ENCODE measurements around the gene CRTC1. TPM values are rescaled to one million over a fixed set of nuclear protein-coding genes. Genes with fewer than 3 reads are reported as not detected.

Gene CRTC1
- total RNA-seq, 3 donors from 2014 or later, result 11.5 to 15.1 (median 12.5) TPM

DNA sequence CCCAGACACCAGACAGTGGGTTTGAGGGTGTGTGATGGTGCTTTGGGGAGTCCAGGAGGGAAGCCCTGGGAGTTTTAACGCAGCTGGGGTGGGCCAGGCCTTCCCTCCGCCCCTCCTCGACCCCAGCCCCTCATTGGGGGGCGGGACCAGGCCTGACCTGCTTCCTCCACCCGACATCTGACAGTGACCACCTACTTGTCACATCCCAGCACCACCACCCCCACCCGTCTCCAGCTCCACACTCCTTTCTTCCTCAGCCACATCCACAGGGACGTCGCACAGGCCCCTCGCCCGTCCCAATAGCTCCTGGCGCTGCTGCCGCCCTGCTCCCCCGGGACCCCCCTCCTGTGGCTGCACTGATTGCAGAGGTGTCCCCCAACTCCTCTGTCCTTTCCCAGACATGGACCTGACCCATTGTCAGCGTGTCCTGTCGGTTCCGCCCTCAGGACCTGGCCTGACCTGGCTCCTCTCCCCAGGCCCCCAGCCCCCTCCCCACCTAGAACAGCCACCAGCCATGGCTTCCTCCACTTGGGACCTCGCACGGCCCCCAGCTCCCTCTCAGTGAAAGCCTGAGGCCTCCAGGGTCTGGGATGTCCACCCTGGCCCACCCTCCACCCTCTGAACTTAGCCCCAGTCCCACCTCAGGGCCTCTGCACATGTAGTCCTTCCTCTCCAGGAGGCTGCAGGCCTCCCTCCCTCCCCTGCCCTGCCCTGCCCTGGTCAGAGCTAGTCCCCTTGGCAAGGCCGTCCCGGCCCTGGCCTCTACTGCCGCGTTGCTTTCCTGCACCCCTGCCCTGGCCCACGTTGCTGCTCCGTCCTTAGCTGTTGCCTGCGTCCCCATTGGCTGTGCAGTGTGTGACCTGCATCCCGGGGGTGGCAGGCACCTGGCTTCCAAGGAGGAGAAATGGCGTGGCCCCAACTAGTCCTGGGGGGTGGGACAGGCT, 77.2 kb downstream of the CRTC1 start:
- H3K9me3 ChIP-seq, result no peaks in the 10 kb centered on the region
- intact Hi-C loops (cut with DNase I, micrococcal nuclease), result no loop called here
- no peak overlapping the region for H3K4me3 ChIP-seq
- no peak for ATAC-seq
- peaks cover 19% of the 10 kb centered on the region for H3K4me1 ChIP-seq (ENCODE audit: low read depth)
- no peaks in the 10 kb centered on the region for H3K36me3 ChIP-seq (ENCODE audit: low read depth)
- TF ChIP-seq, protein P1, sequence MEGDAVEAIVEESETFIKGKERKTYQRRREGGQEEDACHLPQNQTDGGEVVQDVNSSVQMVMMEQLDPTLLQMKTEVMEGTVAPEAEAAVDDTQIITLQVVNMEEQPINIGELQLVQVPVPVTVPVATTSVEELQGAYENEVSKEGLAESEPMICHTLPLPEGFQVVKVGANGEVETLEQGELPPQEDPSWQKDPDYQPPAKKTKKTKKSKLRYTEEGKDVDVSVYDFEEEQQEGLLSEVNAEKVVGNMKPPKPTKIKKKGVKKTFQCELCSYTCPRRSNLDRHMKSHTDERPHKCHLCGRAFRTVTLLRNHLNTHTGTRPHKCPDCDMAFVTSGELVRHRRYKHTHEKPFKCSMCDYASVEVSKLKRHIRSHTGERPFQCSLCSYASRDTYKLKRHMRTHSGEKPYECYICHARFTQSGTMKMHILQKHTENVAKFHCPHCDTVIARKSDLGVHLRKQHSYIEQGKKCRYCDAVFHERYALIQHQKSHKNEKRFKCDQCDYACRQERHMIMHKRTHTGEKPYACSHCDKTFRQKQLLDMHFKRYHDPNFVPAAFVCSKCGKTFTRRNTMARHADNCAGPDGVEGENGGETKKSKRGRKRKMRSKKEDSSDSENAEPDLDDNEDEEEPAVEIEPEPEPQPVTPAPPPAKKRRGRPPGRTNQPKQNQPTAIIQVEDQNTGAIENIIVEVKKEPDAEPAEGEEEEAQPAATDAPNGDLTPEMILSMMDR (IDR thresholded peaks at IDR 0.05), result no peak
- DNase-seq, result peak in 1 of 3 donors; percentile 54

DNA sequence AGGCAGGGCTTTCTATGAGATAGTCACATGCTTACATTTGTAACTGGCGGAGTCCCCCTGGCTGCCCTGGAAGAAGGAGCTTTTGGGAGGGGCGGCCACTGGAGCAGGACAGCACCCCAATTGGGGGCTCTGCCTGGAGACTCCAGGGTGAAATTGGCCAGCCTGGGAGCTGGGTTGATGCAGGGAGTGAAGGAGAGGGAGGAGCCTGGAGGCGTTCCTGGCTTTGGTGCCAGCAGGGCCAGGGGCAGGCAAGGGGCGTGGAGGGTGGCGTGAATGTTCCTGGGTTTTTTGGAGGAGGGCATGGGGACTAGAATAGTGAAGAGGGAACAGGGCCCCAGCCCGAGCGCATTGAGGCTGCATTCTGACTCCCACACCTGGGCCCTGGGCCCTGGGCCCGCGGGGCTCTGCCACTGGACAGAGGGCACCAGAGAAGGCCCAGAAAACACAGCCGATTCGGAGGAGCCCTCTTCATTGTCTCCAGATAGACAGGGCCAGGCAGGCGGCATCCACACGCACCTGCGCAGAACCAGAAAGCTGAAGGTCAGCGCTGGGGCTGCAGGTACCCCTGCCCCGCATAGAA, 78.1 kb downstream of the CRTC1 start:
- Histone ChIP-seq H3K9me3 (no peaks in the 10 kb centered on the region), H3K4me3 (no peak overlapping the region), H3K4me1 (ENCODE audit: low read depth) (peaks cover 19% of the 10 kb centered on the region), H3K36me3 (ENCODE audit: low read depth) (no peaks in the 10 kb centered on the region)
- TF ChIP-seq, protein P1 (IDR thresholded peaks at IDR 0.05), result no peak
- intact Hi-C loops (cut with DNase I, micrococcal nuclease), result no loop called here
- no peak for DNase-seq
- no peak for ATAC-seq

DNA sequence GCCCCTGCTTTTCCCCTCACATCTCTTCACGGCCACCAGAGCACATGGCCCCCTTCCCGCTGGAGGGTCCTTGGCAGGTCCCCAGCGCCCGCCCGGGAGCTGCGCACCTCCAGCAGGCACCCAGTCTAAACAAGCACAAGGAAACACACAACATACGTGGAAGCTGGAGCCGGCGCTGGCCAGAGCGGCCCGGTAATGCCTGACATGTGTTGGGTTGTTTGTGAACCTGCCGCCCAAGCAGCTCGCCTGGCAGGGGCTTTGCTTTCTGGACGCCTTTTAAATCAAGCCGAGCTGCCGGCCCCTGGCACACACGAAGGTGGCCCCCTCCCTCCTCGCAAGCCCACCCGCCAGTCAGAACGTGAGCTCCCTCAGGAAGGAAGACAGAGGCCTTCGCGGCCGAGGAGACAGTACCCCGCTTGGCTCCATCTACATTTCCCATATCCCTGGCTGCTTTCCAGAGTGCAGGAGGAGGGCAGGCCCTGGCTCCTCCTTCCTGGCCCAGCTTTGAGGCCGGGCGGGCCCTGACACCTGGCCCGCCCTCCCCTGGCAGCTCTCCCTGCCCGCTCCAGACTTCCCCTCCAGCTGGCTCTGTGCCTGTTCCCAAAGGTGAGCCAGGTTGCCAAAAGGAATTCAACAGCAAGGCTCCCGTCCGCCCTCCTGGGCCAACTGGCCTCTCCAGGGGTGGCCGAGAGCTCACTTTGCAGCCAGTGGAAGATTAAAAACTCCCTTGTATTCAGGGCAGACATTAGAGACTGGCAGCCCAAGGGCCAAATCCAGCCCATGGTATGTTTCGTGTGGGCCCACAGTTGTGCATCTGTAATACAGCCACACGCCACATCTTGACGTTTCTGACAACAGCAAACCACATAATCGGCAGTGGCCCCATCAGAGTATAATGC, 78.9 kb downstream of the CRTC1 start:
- Histone ChIP-seq H3K4me1 (ENCODE audit: low read depth) (peaks cover 19% of the 10 kb centered on the region), H3K9me3 (no peaks in the 10 kb centered on the region), H3K4me3 (no peak overlapping the region), H3K36me3 (ENCODE audit: low read depth) (no peaks in the 10 kb centered on the region)
- TF ChIP-seq, protein P1 (IDR thresholded peaks at IDR 0.05), result no peak
- DNase-seq (peak; percentile 90 to 92 (median 91)), ATAC-seq (peak; percentile 94)
- intact Hi-C loops (cut with DNase I, micrococcal nuclease), result no loop called here

DNA sequence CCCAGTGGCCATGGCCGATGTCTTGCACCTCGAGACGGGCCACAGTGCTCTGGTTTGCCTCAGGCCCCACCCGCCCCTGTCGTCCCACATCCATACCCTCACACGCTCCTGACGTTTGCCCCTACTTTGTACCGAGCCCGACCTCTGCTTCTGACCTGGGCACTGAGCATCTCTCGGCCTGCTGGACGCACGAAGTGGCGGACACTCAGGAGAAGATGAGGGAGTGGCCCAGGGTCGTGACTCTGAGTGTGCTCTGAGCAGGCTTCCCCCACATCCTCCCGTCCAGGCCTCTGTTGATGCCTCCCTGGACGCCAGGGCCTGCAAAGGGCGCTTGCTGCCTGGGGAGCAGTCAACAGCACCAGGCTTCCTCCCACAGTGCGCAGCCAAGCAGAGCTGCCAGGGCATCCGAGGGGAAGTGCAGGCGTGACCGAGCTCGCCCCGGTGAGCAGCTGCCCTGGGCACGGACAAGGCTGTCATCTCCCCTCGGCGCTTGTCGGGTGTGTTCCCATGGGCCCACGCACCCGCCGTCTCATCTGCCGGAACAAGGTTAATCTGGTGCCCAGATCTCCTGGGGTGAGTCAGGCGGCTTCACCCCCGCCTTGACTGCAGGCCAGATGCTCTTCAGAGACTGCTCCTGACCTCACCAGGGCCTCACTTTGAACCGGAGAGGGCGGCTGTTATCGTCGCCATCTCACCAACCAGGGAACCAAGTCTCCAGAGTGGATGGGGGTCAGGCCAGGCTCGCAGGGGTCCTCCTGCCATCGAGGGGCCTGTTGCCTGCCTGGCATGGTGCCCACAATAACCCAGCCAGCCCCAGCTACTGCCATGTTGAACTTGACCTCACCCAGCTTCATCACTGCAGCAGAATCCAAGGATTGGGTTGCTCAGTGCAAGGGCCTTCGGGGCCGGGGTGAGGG, 80.5 kb downstream of the CRTC1 start:
- Histone ChIP-seq H3K9me3 (no peaks in the 10 kb centered on the region), H3K4me1 (ENCODE audit: low read depth) (peaks cover 19% of the 10 kb centered on the region), H3K36me3 (ENCODE audit: low read depth) (no peaks in the 10 kb centered on the region), H3K4me3 (no peak overlapping the region)
- TF ChIP-seq, protein P1 (IDR thresholded peaks at IDR 0.05), result no peak
- intact Hi-C loops (cut with DNase I, micrococcal nuclease), result no loop called here
- DNase-seq (no peak), ATAC-seq (no peak)
